DOHH2 (cell line): Measurements from ENCODE around the gene TNFRSF9.

Experiments
- EZH2phosphoT487 ChIP-seq: fragments of 200-600 bp; sonication (generic); IDR thresholded peaks from 2 replicates; pipeline ENCODE4 v1.6.1; 2017; ENCODE audit warnings: borderline replicate concordance, mild to moderate bottlenecking, antibody characterized with exemption, low read length, moderate library complexity, mixed read lengths
- TF ChIP-seq, protein P1 (sequence below): fragments of 200-600 bp; sonication (generic); IDR thresholded peaks from one replicate; pipeline ENCODE4 v1.5.1; 2014; ENCODE audit warnings: antibody characterized with exemption, mild to moderate bottlenecking, low read depth, low read length; ENCODE audit not compliant: poor library complexity, severe bottlenecking

DNA sequence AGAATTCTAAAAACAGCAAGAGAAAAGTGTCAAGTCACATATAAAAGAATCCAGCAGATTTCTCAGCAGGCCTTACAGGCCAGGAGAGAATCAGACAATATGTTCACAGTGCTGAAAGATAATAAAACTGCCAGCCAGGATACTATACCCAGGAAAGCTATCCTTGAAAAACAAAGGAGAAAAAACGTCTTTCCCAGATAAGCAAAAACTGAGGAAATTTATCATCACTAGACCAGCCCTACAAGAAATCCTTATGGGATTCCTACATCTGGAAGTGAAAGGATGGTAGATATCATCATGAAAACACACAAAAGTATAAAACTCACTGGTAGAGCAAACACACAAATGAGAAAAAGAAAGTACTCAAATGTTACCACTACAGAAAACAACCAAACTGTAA, 62.6 kb downstream of the TNFRSF9 start:
- TF ChIP-seq, protein P1, sequence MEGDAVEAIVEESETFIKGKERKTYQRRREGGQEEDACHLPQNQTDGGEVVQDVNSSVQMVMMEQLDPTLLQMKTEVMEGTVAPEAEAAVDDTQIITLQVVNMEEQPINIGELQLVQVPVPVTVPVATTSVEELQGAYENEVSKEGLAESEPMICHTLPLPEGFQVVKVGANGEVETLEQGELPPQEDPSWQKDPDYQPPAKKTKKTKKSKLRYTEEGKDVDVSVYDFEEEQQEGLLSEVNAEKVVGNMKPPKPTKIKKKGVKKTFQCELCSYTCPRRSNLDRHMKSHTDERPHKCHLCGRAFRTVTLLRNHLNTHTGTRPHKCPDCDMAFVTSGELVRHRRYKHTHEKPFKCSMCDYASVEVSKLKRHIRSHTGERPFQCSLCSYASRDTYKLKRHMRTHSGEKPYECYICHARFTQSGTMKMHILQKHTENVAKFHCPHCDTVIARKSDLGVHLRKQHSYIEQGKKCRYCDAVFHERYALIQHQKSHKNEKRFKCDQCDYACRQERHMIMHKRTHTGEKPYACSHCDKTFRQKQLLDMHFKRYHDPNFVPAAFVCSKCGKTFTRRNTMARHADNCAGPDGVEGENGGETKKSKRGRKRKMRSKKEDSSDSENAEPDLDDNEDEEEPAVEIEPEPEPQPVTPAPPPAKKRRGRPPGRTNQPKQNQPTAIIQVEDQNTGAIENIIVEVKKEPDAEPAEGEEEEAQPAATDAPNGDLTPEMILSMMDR = no peak
- TF ChIP-seq EZH2phosphoT487 = no peak
